CD8-positive, alpha-beta memory T cell (primary cell): ENCODE data around the gene SPIRE2. TPM values are rescaled to one million over a fixed set of nuclear protein-coding genes. Genes with fewer than 3 reads are reported as not detected.

Source experiments
- CTCF ChIA-PET: fragments of 350-600 bp; sonication (Branson Sonifier 250); formaldehyde crosslinking; loops from one replicate; lab custom pipeline; 2021; ENCODE audit warnings: antibody characterized with exemption; lab: Charles Lee
- POLR2A ChIA-PET: fragments of 350-600 bp; sonication (Branson Sonifier 250); formaldehyde crosslinking; loops from one replicate; lab custom pipeline; 2021; ENCODE audit warnings: antibody characterized with exemption; lab: Charles Lee
- DNase-seq, 5 donors: peaks; one replicate each; pipeline versions ENCODE4 v3.0.0 to v3.0.0-alpha.2; 2020 to 2022; ENCODE audit warnings: mixed read lengths in 1 of 5
- H3K27ac ChIP-seq: one replicate; pipeline ENCODE4 v1.7.0; 2013; ENCODE audit warnings: low read depth, mild to moderate bottlenecking, low read length, moderate library complexity
- H3K27me3 ChIP-seq: 2 replicates; pipeline ENCODE4 v1.7.0; 2013; ENCODE audit warnings: low read length, mild to moderate bottlenecking; ENCODE audit not compliant: insufficient read depth, poor library complexity, severe bottlenecking
- H3K36me3 ChIP-seq: 2 replicates; pipeline ENCODE4 v1.7.0; 2013; ENCODE audit warnings: mild to moderate bottlenecking, low read length, moderate library complexity; ENCODE audit not compliant: insufficient read depth
- H3K4me1 ChIP-seq: 2 replicates; pipeline ENCODE4 v1.7.0; 2013; ENCODE audit warnings: mild to moderate bottlenecking, low read length, moderate library complexity; ENCODE audit not compliant: insufficient read depth
- H3K4me3 ChIP-seq: 2 replicates; pipeline ENCODE4 v1.7.0; 2013; ENCODE audit warnings: mild to moderate bottlenecking, low read length
- H3K9me3 ChIP-seq: 2 replicates; pipeline ENCODE4 v1.7.0; 2013; ENCODE audit warnings: mild to moderate bottlenecking, low read length
- H3K27ac Mint-ChIP-seq, 8 donors: one replicate each; pipeline ENCODE4 v1.8.0; 2020 to 2021; ENCODE audit warnings: mixed read lengths in 8 of 8, mild to moderate bottlenecking in 6 of 8, inconsistent platforms in 3 of 8, moderate library complexity in 3 of 8
- H3K27me3 Mint-ChIP-seq, 2 donors: one replicate each; pipeline ENCODE4 v1.8.0; 2020 to 2021; ENCODE audit warnings: mixed read lengths in 2 of 2, mild to moderate bottlenecking in 1 of 2, moderate library complexity in 1 of 2
- H3K36me3 Mint-ChIP-seq, 3 donors: one replicate each; pipeline ENCODE4 v1.8.0; 2020 to 2021; ENCODE audit warnings: mixed read lengths in 3 of 3, inconsistent platforms in 1 of 3, mild to moderate bottlenecking in 1 of 3
- H3K4me1 Mint-ChIP-seq, 3 donors: one replicate each; pipeline ENCODE4 v1.8.0; 2020 to 2021; ENCODE audit warnings: mixed read lengths in 3 of 3, inconsistent platforms in 1 of 3, mild to moderate bottlenecking in 1 of 3
- H3K4me3 Mint-ChIP-seq, 7 donors: one replicate each; pipeline ENCODE4 v1.8.0; 2020 to 2021; ENCODE audit warnings: mixed read lengths in 7 of 7, mild to moderate bottlenecking in 6 of 7, moderate library complexity in 4 of 7, inconsistent platforms in 2 of 7
- H3K9me3 Mint-ChIP-seq, 5 donors: one replicate each; pipeline ENCODE4 v1.8.0; 2020 to 2022; ENCODE audit warnings: mixed read lengths in 5 of 5, mild to moderate bottlenecking in 3 of 5, moderate library complexity in 2 of 5, inconsistent platforms in 1 of 5
- polyA plus RNA-seq: library from polyadenylated mRNA; unstranded; fragments of 300-500 nt; fragmentation: Illumina TruSeq; gene quantifications from one replicate; pipeline ENCODE4 v1.2.3, GENCODE V29; 2021
- total RNA-seq, 2 experiments: library from RNA; stranded (reverse); gene quantifications; one replicate each; pipeline ENCODE4 v1.2.3, GENCODE V29; 2021

Gene SPIRE2
- total and polyA plus RNA-seq, 3 experiments from 2014 or later: 0.18 to 1.4 (median 0.37) TPM

DNA sequence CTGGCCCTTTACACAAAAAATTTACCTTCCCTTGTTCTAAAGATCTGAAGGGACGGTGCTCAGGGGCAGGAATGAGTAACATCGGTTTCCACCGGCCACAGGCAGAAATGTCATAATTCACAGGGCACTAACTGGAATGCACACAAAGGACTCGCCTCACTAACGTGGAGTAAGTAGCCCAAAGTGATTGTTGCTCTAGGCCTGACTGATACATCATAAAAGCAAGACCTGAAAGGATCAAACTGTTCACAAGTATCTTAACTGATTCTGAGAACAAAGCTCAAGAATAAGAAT lies 36.2 kb downstream of the SPIRE2 start:
- H3K4me3 ChIP-seq: peak overlapping the region; percentile 60
- peaks cover 33% of the 10 kb centered on the region for H3K4me1 ChIP-seq
- H3K4me3 Mint-ChIP-seq: peak overlapping the region; percentile 54 to 86 (median 66)
- peak overlapping the region; percentile 78 to 99 (median 91) for H3K27ac Mint-ChIP-seq
- no peak for DNase-seq
- CTCF ChIA-PET: interaction anchor here (0.8 to 9.9 kb wide), 8 partner anchors 9 to 166 kb away, joined by 3 to 120 read pairs (median 4); partner anchors contain the start of genes SPATA2L and TCF25
- H3K27me3 Mint-ChIP-seq: no peaks in the 10 kb centered on the region
- H3K9me3 Mint-ChIP-seq: no peaks in the 10 kb centered on the region
- H3K9me3 ChIP-seq: peaks cover 7% of the 10 kb centered on the region
- no peaks in the 10 kb centered on the region for H3K36me3 ChIP-seq
- peaks cover 31 to 38% (median 38%) of the 10 kb centered on the region in 3 donors for H3K4me1 Mint-ChIP-seq
- no peaks in the 10 kb centered on the region for H3K36me3 Mint-ChIP-seq
- POLR2A ChIA-PET: interaction anchor here (1.0 to 2.6 kb wide), 6 partner anchors 9 to 166 kb away, joined by 3 to 18 read pairs (median 5); partner anchors contain the start of genes SPATA2L and TCF25
- H3K27ac ChIP-seq: peak overlapping the region; percentile 5
- H3K27me3 ChIP-seq: no peaks in the 10 kb centered on the region

- peaks cover 28% of the 10 kb centered on the region for H3K4me1 ChIP-seq
- ChIA-PET POLR2A (no interaction called here), CTCF (no interaction called here)
- H3K4me3 Mint-ChIP-seq: no peak overlapping the region
- DNase-seq: no peak
- H3K4me1 Mint-ChIP-seq: peaks cover 24 to 31% (median 26%) of the 10 kb centered on the region in 3 donors
- H3K36me3 Mint-ChIP-seq: peaks cover 0 to 4% (median 0%) of the 10 kb centered on the region in 3 donors
- H3K27ac Mint-ChIP-seq: no peak overlapping the region
- H3K27ac ChIP-seq: no peak overlapping the region
- H3K9me3 Mint-ChIP-seq: no peaks in the 10 kb centered on the region
- H3K27me3 Mint-ChIP-seq: no peaks in the 10 kb centered on the region
- H3K36me3 ChIP-seq: no peaks in the 10 kb centered on the region
- H3K4me3 ChIP-seq: no peak overlapping the region
- H3K9me3 ChIP-seq: peaks cover 7% of the 10 kb centered on the region
- H3K27me3 ChIP-seq: no peaks in the 10 kb centered on the region
Observed at GRCh38 chr16:89867918-89868317, 39.6 kb downstream of the SPIRE2 start.

- DNase-seq: no peak
- no peaks in the 10 kb centered on the region for H3K27me3 ChIP-seq
- peaks cover 0 to 4% (median under 1%) of the 10 kb centered on the region in 5 donors for H3K9me3 Mint-ChIP-seq
- CTCF ChIA-PET: interaction anchor here (4.7 kb wide), 1 partner anchor 9 kb away, joined by 25 read pairs; no protein-coding TSS in a partner anchor
- no peak overlapping the region for H3K4me3 Mint-ChIP-seq
- no peak overlapping the region for H3K4me3 ChIP-seq
- peaks cover under 1 to 18% (median 2%) of the 10 kb centered on the region in 3 donors for H3K36me3 Mint-ChIP-seq
- peaks cover 10% of the 10 kb centered on the region for H3K9me3 ChIP-seq
- peak overlapping the region in 2 of 8 donors; percentile 15 to 36 for H3K27ac Mint-ChIP-seq
- H3K36me3 ChIP-seq: peaks cover 5% of the 10 kb centered on the region
- H3K4me1 ChIP-seq: peaks cover 18% of the 10 kb centered on the region
- peaks cover 12 to 22% (median 13%) of the 10 kb centered on the region in 3 donors for H3K4me1 Mint-ChIP-seq
- POLR2A ChIA-PET: no interaction called here
- no peaks in the 10 kb centered on the region for H3K27me3 Mint-ChIP-seq
- no peak overlapping the region for H3K27ac ChIP-seq
Observed at GRCh38 chr16:89869911-89870310, 41.6 kb downstream of the SPIRE2 start.

GRCh38 chr16:89870440-89870839 lies 42.2 kb downstream of the SPIRE2 start:
- Mint-ChIP-seq H3K9me3 (peaks cover 3 to 7% (median 4%) of the 10 kb centered on the region in 5 donors), H3K36me3 (peaks cover 5 to 22% (median 7%) of the 10 kb centered on the region in 3 donors), H3K27me3 (no peaks in the 10 kb centered on the region), H3K27ac (no peak overlapping the region), H3K4me1 (peaks cover 13 to 23% (median 15%) of the 10 kb centered on the region in 3 donors), H3K4me3 (peak overlapping the region in 1 of 7 donors; percentile 37)
- Histone ChIP-seq H3K9me3 (peaks cover 13% of the 10 kb centered on the region), H3K4me3 (no peak overlapping the region), H3K4me1 (peaks cover 21% of the 10 kb centered on the region), H3K36me3 (peaks cover 9% of the 10 kb centered on the region), H3K27me3 (no peaks in the 10 kb centered on the region), H3K27ac (no peak overlapping the region)
- POLR2A ChIA-PET: no interaction called here
- CTCF ChIA-PET: interaction anchor here (1.0 to 4.7 kb wide), 4 partner anchors 10 to 170 kb away, joined by 3 to 25 read pairs (median 12); partner anchors contain the start of gene SPATA2L
- DNase-seq: no peak

- peaks cover 5 to 26% (median 7%) of the 10 kb centered on the region in 3 donors for H3K36me3 Mint-ChIP-seq
- no peak overlapping the region for H3K4me3 ChIP-seq
- H3K9me3 Mint-ChIP-seq: peaks cover 3 to 7% (median 4%) of the 10 kb centered on the region in 5 donors
- peak overlapping the region in 6 of 8 donors; percentile 68 to 100 (median 98) for H3K27ac Mint-ChIP-seq
- CTCF ChIA-PET: interaction anchor here (1.3 to 4.7 kb wide), 4 partner anchors 11 to 171 kb away, joined by 3 to 25 read pairs (median 16); partner anchors contain the start of gene SPATA2L
- no peak for DNase-seq
- H3K27me3 Mint-ChIP-seq: no peaks in the 10 kb centered on the region
- peaks cover 14 to 23% (median 15%) of the 10 kb centered on the region in 3 donors for H3K4me1 Mint-ChIP-seq
- POLR2A ChIA-PET: interaction anchor here (2.9 kb wide), 1 partner anchor 9 kb away, joined by 18 read pairs; no protein-coding TSS in a partner anchor
- H3K4me1 ChIP-seq: peaks cover 21% of the 10 kb centered on the region
- H3K9me3 ChIP-seq: peaks cover 13% of the 10 kb centered on the region
- H3K4me3 Mint-ChIP-seq: peak overlapping the region in 5 of 7 donors; percentile 32 to 91 (median 81)
- H3K36me3 ChIP-seq: peaks cover 9% of the 10 kb centered on the region
- no peaks in the 10 kb centered on the region for H3K27me3 ChIP-seq
- H3K27ac ChIP-seq: no peak overlapping the region
Observed at GRCh38 chr16:89871895-89872294, 43.6 kb downstream of the SPIRE2 start.

DNA sequence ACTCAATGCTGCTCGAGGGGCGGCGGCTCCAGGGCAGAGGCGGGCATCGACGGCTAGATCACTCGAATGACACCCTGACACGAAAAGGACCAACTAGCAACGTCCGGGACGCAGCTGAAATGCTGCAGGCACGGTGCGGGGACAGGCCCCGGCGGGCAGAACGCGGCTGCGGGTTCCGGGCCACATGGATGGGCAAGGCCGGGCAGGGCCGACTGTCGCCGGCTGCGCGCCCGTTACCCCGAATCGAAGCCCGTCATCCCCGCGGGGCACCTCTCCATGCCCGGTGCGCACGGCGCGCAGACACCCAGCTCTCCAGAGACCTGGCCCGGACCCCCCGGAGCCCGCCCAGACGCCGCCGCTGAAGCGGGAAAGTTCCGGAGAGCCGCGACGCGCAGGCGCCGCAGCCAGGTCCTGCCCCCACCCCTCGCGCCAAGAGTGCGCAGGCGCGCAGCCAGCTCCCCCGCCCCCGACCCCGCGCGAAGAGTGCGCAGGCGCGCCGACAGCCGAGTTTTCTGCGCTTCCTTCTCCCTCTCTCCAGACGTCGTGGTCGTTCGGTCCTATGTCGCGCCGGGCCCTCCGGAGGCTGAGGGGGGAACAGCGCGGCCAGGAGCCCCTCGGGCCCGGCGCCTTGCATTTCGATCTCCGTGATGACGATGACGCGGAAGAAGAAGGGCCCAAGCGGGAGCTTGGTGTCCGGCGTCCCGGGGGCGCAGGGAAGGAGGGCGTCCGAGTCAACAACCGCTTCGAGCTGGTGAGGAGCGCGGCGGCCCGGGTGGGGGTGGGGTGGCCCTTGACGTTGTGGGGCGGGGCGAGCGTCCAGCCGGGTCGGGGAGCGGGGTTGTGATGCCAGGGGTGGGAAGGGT lies 45.1 kb downstream of the SPIRE2 start, which contains the start of gene TCF25:
Gene TCF25, plus strand, starts transcription at position 484 of the 863 bp plus-strand sequence. Its CDS starts 76 bp downstream, at position 560.
- H3K9me3 ChIP-seq: peaks cover 6% of the 10 kb centered on the region
- H3K27me3 Mint-ChIP-seq: no peaks in the 10 kb centered on the region
- POLR2A ChIA-PET: interaction anchor here (0.5 to 2.9 kb wide), 19 partner anchors 8 to 558 kb away, joined by 3 to 18 read pairs (median 3); no protein-coding TSS in a partner anchor
- DNase-seq: peak; percentile 79 to 93 (median 84)
- peak within 1 kb of the TSS; percentile 90 to 97 (median 93) for H3K4me3 Mint-ChIP-seq
- H3K36me3 ChIP-seq: peaks cover 9% of the 10 kb centered on the region
- H3K27me3 ChIP-seq: no peaks in the 10 kb centered on the region
- H3K27ac ChIP-seq: peak within 1 kb of the TSS; percentile 98
- H3K4me1 ChIP-seq: peaks cover 21% of the 10 kb centered on the region
- H3K9me3 Mint-ChIP-seq: peaks cover 3 to 7% (median 4%) of the 10 kb centered on the region in 5 donors
- H3K27ac Mint-ChIP-seq: peak within 1 kb of the TSS; percentile 98 to 100 (median 98)
- peaks cover 5 to 33% (median 7%) of the 10 kb centered on the region in 3 donors for H3K36me3 Mint-ChIP-seq
- H3K4me1 Mint-ChIP-seq: peaks cover 18 to 28% (median 21%) of the 10 kb centered on the region in 3 donors
- peak within 1 kb of the TSS; percentile 82 for H3K4me3 ChIP-seq
- CTCF ChIA-PET: interaction anchor here (0.6 to 4.7 kb wide), 7 partner anchors 9 to 173 kb away, joined by 3 to 25 read pairs (median 6); partner anchors contain the start of gene SPATA2L

DNA sequence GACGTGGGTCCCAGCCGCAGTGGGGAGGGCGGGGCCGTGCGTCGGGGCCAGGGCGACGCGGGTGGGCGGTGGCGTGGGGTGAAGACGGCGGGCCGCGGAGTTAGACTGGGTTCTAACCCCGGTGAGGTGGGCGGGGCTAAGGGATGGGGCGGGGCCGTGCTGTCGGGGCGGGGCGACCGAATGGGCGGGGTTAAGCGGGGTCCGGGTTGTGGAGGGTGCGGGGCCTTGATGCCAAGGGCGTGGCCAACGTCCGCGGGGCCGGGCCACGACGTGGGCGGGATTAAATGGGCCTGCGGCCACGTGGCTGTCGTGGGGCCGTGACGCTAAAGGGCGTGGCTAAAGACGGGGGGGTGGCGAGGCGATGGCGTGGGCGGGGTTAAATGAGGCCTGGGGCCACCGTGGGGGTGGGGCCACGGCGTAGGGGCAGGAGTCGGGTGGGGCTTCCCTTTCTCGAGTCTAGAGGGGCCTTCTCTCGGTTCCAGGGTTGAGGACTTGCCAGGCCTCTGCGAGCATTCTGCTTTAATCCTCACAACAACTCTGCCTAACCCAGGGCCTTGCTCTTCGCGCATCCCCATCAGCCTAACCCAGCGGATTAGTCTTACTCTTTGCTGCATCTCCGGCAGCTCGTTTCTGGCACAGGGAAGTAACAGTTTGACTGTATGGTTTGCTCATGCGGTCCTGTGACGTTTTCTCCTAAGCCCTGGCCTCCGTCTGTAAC lies 45.9 kb downstream of the SPIRE2 start:
- no peaks in the 10 kb centered on the region for H3K27me3 ChIP-seq
- CTCF ChIA-PET: interaction anchor here (0.9 to 4.7 kb wide), 8 partner anchors 10 to 174 kb away, joined by 3 to 25 read pairs (median 5); partner anchors contain the start of gene SPATA2L
- H3K27me3 Mint-ChIP-seq: no peaks in the 10 kb centered on the region
- peak overlapping the region; percentile 98 to 100 (median 98) for H3K27ac Mint-ChIP-seq
- peak overlapping the region; percentile 90 to 97 (median 93) for H3K4me3 Mint-ChIP-seq
- H3K9me3 ChIP-seq: peaks cover 6% of the 10 kb centered on the region
- peaks cover 3 to 7% (median 4%) of the 10 kb centered on the region in 5 donors for H3K9me3 Mint-ChIP-seq
- H3K4me3 ChIP-seq: peak overlapping the region; percentile 82
- POLR2A ChIA-PET: interaction anchor here (0.6 to 2.9 kb wide), 10 partner anchors 11 to 559 kb away, joined by 3 to 18 read pairs (median 4); no protein-coding TSS in a partner anchor
- peaks cover 5 to 39% (median 7%) of the 10 kb centered on the region in 3 donors for H3K36me3 Mint-ChIP-seq
- H3K4me1 ChIP-seq: peaks cover 21% of the 10 kb centered on the region
- peaks cover 17% of the 10 kb centered on the region for H3K36me3 ChIP-seq
- DNase-seq: peak; percentile 90 to 95 (median 94)
- peak overlapping the region; percentile 98 for H3K27ac ChIP-seq
- H3K4me1 Mint-ChIP-seq: peaks cover 18 to 28% (median 21%) of the 10 kb centered on the region in 3 donors
